GM04504 (cell line): ENCODE results near the gene XYLT2.

Experiments
- DNase-seq: peaks from one replicate; pipeline ENCODE4 v3.0.0-alpha.2; 2012; ENCODE audit warnings: low read depth

Gene XYLT2

DNA sequence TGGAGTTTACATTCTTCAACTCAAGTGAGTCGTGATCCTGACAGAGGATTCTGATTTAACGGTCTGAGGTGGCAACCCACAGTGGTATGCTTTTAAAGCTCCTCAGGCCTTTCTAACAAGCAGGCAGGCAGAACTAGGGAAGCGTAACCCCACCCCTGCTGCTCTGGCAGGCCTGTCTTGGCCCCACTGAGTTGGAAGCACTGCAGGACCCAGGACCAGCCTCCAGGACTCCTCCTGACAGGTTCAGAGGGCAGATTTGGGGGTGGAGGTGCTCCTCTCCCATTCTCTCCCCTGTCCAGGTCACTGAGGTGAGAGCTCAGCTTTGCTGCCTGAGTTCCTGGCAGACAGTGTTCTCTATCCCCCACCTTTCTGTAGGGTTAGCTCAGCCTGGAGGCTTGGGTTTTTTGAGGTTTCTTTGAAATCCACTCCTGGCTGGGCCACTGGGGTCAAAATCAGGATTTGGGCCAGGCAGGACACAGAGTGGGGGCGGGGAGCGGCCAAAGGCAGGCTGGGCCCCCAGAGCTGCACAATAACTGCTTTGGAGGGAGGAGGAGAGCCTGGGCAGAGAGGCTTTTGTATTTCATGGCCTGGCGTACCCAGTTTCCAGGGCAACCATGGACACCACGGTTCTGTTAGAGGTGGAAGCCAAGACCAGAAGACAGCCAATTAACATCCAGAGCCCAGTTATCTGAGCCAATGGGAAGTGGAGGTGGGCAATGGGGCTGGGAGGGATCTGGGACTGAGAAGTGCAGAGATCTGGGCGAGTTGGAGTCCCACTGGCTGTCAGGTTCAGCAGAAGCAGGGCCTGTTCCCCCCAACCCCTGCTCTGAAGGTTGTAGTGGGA lies 17.5 kb downstream of the XYLT2 start:
- no peak for DNase-seq

DNA sequence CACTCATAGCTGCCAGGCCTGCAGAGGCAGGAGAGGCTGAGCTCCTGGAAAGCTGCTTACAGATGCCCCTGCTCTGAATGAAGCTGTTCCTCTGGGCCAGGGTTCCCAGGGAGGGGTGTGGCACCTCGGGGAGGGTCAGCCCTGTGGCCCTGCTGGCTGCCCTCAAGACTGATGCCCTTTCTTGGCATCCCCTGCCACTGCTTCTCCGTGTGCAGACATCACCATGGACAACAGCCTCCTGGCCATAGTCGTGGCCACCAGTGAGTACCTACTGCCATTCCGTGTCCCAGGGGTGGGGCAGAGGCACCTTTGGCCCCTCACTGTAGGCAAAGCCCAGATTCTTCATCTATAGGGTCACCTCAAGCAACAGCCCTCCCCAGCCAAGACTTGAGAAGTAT lies 18.1 kb downstream of the XYLT2 start:
- no peak for DNase-seq

DNA sequence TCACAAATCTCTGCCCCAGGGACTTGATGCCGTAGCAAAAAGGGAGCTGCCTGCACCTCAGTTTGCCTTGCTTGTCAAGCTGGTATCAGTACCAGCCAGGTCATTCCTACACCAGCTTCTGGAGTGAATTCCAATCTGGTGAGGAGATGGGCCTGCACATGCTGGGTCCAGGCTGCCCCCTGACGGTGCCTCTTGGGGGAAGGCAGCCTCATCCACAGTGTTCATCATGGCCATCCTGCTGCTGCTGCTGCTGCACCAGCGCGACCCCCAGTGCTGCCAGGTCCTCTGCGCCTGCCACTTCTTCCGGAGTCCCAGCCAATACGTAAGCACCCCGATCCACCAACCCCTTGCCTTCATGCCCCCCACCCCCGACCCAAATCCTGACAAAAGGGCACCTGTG lies 18.8 kb downstream of the XYLT2 start:
- DNase-seq = no peak

DNA sequence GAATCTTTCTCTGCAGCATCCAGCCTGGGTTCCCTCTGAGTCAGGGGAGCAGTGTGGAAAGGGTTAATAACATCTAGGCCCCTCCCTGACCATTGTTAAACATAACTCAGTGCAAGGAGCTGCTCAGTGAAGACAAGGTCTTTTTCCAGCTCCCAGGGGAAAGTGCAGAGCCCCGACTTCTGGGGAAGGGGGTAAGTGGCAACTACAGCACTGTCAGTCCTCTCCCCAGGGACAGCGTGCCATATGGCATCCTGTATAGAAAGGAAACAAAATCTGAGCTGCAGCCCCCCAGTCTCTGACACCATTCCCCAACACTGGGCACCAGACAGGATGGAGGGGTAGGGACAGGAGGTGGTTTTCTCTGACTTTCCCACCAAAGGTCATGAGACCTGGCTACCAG lies 19.2 kb downstream of the XYLT2 start:
- DNase-seq = no peak

DNA sequence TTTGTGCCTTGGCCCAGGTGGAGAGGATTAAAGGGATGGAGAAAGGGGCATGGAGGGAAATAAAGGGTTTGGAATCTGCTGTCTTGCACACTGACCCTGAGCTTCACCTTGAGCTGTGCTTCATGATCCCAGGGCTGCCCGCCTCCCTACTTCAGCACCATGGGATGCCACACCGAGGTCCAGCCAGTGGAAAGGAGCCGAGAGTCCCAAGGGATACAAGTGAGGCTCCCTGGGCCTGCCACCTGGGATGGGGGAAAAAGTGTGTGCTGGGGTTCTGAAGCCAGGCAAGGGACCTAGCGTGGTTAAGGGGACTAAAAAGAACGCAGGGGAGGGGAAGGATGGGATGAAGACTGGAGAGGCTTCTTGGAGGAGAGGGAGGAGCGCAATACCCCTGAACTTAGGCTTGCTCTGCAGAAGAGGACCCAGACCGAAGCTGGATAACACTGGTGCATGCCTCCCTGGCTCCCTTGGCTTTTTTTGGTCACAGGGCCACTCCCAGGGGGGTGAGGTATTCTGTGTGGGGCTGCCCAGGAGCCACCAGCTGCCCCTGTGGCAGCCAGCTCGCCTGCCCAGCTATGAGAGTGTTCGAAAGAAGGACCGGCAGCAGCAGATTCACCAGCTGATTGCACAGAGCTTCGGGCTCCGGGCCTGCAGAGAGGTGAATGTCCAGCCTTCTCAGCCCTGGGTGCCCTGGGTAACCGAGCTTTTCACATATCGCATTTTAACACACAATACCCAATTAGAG lies 19.9 kb downstream of the XYLT2 start:
- DNase-seq = no peak

DNA sequence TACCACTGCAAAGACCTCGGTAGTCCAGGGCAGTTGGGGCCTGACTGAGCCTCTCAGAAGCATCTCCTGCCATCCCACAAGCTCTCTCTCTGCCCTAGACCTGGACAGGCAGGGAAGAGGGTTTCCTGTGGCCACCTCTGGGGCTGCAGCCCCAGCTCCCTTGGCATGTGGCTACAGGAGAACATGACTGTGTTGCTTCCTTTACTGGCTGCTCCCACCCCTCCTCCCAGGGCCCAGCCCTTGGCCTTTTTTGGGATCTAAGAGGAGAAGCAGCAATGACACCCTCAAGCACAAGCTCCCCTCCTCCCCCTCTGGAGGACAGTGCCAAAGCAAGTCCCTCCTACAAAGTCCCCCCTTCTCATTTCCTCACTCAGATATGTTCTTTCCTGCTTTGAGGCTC lies 21.5 kb downstream of the XYLT2 start:
- DNase-seq = no peak

DNA sequence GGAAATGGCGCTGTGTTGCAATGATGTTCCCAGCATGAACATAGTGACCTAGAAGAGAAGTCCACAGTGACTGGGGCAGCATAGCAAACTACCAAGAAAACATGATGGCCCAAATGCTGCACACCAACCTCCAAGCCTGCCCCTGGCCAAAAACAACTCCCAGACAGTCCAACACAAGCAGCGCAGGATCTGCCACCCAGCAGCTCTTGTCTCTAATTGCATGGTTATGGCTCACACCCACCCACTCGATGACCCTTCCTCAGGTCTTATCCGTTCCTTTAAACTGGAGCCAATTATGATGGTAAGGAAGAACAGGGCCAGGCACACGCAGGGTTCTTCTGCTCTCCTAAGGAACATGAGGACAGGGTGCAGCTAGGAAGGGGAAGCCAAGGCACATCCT lies 24.1 kb downstream of the XYLT2 start:
- DNase-seq = no peak

DNA sequence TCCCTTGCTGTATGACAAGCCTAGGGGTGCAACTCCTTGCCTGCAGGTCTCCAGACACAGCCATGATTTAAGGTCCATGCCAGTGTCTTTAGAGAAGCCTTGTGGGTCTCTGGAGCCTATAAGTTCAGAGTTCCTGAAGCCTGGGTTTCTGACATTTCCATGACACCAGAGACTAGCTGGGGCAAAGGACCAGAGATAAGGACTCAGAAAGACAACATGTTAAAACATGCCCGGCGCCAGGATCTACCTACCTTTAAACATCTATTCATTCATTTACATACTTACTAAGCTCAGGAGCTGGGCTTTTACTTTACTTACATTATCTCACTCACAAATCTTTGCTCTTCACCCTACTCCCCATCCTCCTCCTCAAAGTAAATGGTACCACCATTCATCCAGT lies 25.6 kb downstream of the XYLT2 start:
- no peak for DNase-seq

DNA sequence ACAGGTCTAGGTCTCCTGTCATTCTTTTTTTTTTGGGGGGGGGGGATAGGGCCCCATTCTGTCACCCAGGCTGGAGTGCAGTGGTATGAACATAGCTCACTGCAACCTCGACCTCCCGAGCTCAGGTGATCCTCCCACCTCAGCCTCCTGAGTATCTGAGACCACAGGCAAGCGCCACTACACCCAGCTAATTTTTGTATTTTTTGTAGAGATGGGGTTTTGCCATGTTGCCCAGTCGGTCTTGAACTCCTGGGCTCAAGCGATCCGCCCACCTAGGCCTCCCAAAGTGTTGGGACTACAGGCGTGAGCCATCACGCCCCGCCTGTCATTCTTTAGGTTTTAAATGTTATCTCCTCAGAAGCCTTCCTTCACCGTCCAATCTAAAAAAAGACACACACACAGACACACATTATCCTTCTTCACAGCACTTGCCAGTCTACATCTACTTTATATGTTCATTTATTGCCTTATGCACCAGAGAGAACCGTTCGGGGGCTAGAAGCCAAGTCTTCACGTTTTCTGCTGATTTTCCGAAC lies 26.4 kb downstream of the XYLT2 start:
- no peak for DNase-seq

DNA sequence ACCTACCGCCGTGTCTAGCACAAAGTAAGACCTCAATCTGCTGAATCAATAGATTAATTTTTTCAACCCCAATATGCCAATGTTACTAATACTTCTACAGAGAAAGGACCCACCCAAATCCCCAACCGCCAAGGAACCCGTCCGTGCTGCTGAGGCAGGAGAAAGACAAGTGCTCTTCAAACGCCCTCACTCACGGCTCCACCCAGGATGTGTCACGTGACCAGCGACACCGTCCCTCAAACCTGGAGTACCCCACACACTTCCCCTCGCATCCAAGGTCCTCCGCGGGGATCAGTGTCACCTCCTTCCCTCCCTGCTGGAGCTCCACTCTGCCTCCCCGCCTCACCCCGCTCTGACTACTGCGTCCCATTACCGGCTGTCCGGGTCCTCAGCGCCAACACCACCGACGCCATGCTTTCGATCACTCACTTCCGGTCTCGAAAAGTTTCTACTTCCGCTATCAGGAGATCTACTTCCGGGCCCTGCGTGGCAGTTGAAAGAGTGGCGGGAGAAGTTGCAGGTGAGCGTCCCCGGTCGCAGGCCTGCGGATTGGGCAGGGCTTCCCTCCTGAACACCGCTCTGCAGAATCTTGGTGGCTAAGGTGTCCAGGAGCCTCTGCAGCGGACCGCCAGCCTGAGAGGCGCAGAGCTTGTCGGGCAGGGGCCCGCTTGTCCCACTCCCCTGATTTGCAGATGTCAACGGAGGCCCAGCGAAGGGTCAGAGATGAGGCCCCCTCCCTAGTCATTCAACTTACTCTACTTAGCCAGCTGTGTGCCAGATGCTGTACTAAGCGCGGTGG lies 27.0 kb downstream of the XYLT2 start, which contains the start of the genes EME1 and MRPL27:
TSS of gene EME1 (plus strand) at position 472 of the 799 bp plus-strand sequence. CDS start 1,980 bp downstream, outside the sequence.
TSS of gene MRPL27 (minus strand) at position 427 of the 799 bp plus-strand sequence. CDS start at position 413, 14 bp downstream.
- peak; percentile 73 for DNase-seq

DNA sequence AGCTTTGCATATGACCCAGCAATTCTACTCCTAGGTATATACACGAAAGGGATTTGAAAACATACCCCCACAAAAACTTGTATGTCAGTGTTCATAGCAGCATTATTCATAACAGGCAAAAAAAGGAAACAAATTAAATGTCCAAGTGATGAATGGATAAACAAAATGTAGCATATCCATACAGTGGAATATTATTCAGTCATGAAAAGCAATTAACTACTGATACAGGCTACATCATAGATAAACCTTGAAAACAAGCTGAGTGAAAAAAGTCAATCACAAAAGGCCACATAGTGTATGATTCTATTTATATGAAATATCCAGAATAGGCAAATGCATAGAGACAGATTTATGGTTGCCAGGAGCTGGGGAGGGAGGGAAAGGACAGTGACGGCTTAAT lies 27.8 kb downstream of the XYLT2 start:
- no peak for DNase-seq

DNA sequence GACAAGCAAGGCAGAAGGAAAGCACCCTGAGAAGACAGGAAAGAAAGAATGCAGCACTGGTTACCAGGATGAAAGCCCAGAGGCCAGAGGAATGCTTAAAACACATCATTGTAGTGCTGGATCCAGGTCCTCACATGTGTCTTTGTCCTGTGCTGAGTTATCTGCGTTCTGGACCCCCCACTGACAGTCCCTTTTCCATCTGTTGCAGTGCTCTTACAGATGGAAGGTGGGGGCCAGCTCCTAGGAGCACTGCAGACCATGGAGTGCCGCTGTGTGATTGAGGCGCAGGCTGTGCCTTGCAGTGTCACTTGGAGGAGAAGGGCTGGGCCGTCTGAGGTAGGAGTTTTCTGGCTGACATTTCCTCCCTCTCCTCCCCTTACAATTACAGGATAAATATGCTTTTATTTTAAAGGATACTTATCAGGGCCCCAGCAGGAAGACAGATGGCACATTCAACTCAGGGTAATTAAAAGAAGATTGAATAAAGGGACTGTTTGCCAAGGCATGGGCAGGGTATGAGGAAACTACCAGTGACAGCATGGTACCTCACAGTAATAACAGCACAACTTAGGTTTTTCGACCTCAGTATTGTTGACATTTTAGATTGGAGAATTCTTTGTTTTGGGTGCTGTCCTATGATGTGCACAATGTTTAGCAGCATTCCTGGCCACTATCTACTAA lies 30.1 kb downstream of the XYLT2 start:
- DNase-seq = no peak

DNA sequence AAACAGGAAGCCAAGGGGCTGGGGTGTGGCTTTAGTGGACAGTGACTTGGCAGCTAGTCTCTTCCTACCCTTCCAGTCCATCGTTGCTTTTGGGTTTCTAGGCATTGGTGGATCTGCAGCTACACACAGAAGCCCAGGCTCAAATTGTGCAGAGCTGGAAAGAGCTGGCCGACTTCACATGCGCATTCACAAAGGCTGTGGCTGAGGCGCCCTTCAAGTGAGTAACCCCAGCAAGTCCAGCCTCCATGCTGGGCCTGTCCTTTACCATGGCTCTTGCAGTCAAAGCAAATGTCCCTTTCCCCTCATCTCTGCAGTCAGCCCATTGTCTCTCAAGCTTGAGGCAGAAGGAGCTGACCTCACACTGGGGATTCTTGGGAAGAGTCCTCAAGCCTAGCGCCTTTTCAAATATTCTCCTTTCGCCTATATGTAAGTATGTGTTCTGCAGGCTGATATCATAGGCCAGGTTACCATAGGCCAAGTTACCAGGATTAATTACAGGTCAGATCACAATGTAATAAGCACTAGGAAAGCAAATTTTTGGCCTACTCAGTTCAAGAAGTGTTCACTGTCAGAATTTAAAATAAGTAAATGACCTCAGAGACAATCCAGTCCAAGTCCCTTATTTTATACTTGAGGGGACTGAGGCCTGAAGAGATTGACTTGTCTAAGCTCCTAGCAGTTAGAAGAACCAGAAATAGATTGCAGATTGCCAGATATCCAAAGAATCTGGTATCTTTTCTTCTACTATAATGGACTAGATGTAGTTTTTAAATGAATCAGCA lies 33.6 kb downstream of the XYLT2 start:
- DNase-seq = no peak

DNA sequence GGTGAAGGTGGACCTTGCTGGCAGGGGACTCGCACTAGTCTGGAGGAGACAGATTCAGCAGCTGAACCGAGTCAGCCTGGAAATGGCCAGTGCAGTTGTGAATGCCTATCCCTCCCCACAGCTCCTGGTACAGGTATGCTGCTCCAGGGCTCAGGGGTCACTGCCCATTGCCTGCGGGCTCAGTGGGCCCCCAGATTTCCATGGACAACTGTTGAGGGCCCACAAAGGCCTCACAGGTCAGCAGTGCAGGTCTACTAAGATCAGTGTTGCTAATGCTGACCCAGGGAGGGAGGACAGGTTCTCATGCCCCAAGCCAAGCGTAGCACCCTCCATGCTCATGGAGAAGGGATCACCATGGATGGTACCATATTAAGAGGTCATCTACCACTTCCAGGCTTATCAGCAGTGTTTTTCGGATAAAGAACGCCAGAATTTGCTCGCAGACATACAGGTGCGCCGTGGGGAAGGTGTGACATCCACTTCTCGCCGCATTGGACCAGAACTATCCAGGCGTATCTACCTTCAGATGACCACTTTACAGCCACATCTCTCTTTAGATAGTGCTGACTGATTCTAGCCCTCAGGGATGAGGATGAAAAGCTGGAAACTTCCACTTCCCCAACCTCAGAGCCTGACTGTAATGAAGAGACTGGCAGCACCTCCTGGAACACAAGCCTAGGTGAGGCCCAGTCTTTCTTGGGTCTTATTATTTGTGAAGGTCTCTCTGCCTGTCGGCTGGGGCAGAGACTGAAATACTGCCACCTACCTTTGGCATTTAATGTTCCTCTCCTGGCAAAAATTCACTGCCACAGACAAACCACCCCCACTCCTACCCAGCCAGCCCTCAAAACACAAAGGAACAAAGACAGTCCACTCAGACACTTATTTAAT lies 34.7 kb downstream of the XYLT2 start:
- DNase-seq = no peak

DNA sequence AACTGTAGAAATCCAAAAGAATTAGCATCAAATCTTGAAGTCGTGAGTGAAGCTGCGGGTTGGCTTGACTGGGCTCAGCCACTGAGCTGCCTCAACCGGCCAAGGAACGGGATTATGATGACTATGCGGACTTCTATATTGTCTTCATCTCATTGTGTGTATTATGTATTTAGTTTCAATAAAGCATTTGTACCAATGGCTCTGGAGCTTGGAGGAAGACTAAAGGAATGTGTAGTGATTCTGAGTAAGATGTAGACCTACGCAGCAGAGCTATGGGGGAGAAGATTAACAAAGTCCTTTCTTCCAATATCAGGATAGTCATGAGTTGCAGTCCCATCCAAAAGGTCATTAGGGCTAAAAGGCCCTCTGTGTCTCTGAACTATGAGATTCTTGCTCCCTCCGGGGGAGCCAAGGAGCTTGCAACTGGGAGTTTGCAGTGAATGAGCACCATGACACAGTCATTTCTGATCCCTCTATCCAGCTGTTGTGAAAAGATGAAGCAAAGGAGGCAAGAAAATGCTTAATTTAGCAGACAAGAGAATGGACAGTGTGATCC lies 35.4 kb downstream of the XYLT2 start:
- DNase-seq = no peak

DNA sequence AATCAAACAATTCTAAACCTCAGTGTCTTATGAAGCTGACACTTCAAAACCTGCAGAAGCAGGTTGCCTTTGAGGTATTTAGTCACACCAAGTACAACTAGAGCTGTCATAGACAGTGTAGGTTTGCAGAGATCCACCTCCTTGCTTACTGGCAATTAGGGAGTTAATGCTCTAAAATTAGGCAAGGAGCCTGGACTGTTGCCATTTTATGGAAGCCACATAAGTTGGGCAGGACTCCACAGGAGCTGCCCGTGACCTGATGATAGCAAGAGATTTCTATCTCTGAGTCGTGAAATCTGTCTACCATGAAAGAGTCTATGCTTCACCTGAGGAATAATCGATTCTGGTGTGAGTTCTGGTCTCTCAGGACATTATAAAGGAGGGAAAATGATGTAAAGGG lies 36.0 kb downstream of the XYLT2 start:
- no peak for DNase-seq

DNA sequence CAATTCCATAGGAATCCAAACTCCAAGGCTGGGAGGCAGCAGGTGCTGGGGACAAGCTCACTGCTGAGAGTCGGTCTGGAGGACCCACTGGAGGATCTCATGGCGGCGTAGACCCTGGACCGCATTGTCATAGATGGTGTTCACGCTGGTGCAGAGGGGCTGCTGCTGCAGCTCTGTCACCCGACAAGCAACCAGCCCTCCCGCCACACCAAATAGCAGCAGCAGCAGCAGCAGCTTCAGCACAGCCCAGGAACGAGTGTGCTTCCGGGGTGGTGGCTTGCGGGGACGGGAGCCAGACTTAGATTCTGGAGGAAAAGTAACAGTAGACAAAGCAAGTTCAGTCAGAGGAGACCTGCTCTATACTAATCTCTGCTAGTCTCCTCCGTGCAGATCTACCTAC lies 37.0 kb downstream of the XYLT2 start:
- no peak for DNase-seq

DNA sequence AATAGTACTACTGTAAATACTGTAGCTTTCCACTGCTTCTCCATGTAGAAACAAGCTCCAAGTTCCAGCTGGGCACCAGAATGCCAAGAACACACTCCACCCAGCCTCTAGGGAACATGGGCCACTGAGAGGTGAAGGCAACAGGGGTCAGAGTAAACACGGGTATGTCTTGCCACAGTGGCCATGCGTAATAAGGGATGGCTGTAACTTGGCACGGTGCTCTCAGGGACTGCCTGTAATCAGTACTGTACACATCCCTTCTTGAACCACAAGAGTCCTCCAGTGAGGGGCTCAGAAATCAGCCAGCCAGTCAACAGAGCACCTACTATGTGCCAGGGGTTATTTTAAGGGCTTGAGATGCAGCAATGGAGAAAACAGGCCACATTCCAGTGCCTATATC lies 40.6 kb downstream of the XYLT2 start:
- DNase-seq = no peak

DNA sequence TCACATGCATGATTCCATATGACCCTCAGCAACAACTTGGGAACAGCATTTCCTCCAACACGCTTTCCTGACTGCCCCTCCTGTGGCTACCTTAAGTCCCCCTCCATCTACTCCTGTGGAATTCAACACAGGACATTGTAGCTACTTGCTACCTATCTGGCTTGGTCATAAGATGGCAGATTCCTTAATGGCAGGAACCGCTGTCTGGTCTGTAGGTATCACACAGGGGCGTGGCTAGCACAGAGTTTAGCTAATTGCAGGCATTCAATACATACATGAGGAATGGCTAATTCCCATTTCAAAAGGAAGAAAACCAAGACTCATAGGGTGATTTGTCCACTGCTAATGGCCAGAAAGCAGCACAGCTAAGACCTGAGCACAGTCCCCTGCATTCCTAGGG lies 42.8 kb downstream of the XYLT2 start:
- no peak for DNase-seq
